Measurements from ENCODE around the gene BABAM2. TPM values are rescaled to one million over a fixed set of nuclear protein-coding genes. Genes with fewer than 3 reads are reported as not detected.

The BABAM2 gene
- total and polyA plus RNA-seq, 10 of the 15 experiments (the other 5 are each of a cell fraction or from before 2014, with no cell fraction given): 30.7 to 59.9 (median 44.5) TPM

- FAIRE-seq (no peak), ATAC-seq (no peak), DNase-seq (ENCODE audit: low read depth, low spot score) (no peak)
- no peak overlapping the region for H3K4me3 ChIP-seq
- no peak overlapping the region for H3K9ac ChIP-seq (ENCODE audit: control insufficient read depth, insufficient read depth, low read length)
- ChIA-PET CTCF (no interaction called here), RAD21 (ENCODE audit: unreplicated experiment) (no interaction called here), SMC1A (ENCODE audit: uncharacterized antibody, unreplicated experiment) (interaction anchor here (1.0 to 1.1 kb wide), 2 partner anchors 14 to 114 kb away, joined by 3 read pairs; no protein-coding TSS in a partner anchor), POLR2A (no interaction called here)
- peaks cover 4% of the 10 kb centered on the region; the same call in 1 of the 2 replicates for H3K4me1 ChIP-seq (ENCODE audit: control insufficient read depth, insufficient read depth, low read length)
- H3K9me3 ChIP-seq (replicated peaks; ENCODE audit: control insufficient read depth, insufficient read depth, low read length): no peaks in the 10 kb centered on the region; the same call in 2 of the 3 replicates
- 93% methylated on average over 2 of the region's 2 CpGs for WGBS (ENCODE audit: insufficient coverage, insufficient replicate concordance, low lambda C conversion rate, missing lambda C conversion rate)
- H3K36me3 ChIP-seq (ENCODE audit: control insufficient read depth in 2 of 2, insufficient read depth in 2 of 2, low read length in 1 of 2): no peaks in the 10 kb centered on the region
- no peak overlapping the region for H3K27ac ChIP-seq (ENCODE audit: control insufficient read depth, insufficient read depth)
- H3K27me3 ChIP-seq (replicated peaks in 1 of 2; ENCODE audit: control insufficient read depth in 2 of 2, insufficient read depth in 2 of 2, low read length in 1 of 2): no peaks in the 10 kb centered on the region
- H3K79me2 ChIP-seq (ENCODE audit: control insufficient read depth, insufficient read depth, low read length): no peaks in the 10 kb centered on the region
- no peak overlapping the region for H2AFZ ChIP-seq (ENCODE audit: control insufficient read depth, low read depth, low read length)
- H4K20me1 ChIP-seq (ENCODE audit: control insufficient read depth, insufficient read depth): no peaks in the 10 kb centered on the region
- TF ChIP-seq ZSCAN29 (IDR thresholded peaks at IDR 0.05) (no peak), RELA (IDR thresholded peaks at IDR 0.05; ENCODE audit: borderline replicate concordance, partially characterized antibody) (no peak), MYB (IDR thresholded peaks at IDR 0.05; ENCODE audit: borderline replicate concordance, low read depth, low read length) (no peak), NR2C2 (IDR thresholded peaks at IDR 0.05; ENCODE audit: borderline replicate concordance, control insufficient read depth, insufficient read length, low read depth) (no peak), CUX1 (IDR thresholded peaks at IDR 0.05; ENCODE audit: insufficient replicate concordance, low read depth, low read length) (no peak), POLR2AphosphoS2 (IDR thresholded peaks at IDR 0.05; ENCODE audit: low read depth, low read length) (no peak), CHD1 (IDR thresholded peaks at IDR 0.05; ENCODE audit: low read depth, low read length) (no peak), FOXM1 (IDR thresholded peaks at IDR 0.05; ENCODE audit: low read depth, low read length) (no peak), WRNIP1 (IDR thresholded peaks at IDR 0.05; ENCODE audit: borderline replicate concordance, low read depth, low read length) (no peak), USF2 (IDR thresholded peaks at IDR 0.05; ENCODE audit: borderline replicate concordance, low read depth, low read length) (no peak), ZNF24 (IDR thresholded peaks at IDR 0.05) (no peak), RCOR1 (conservative IDR thresholded peaks at IDR 0.05; ENCODE audit: low read depth, low read length) (no peak)
- in situ Hi-C loops (cut with MboI) (no loop called here), intact Hi-C loops (cut with micrococcal nuclease; ENCODE audit: unreplicated experiment) (no loop called here)
- no TSS peak for BruUV-seq (replicated peaks)
- no peak overlapping the region for H3K4me2 ChIP-seq (ENCODE audit: control insufficient read depth, insufficient read depth)
Measured at GRCh38 chr2:27958711-27959378, 68.3 kb downstream of the BABAM2 start.
